CD4-positive, alpha-beta T cell (primary cell): ENCODE data around the gene MRAP. TPM values are rescaled to one million over a fixed set of nuclear protein-coding genes. Genes with fewer than 3 reads are reported as not detected.

Experiments
- ATAC-seq: fragments of 200-7000 bp; cut with Tn5 transposase; one replicate; pipeline ENCODE4 v1.10.0; 2022; ENCODE audit warnings: mild to moderate bottlenecking; ENCODE audit not compliant: poor library complexity
- CTCF ChIA-PET: fragments of 350-600 bp; sonication (Branson Sonifier 250); formaldehyde crosslinking; loops from one replicate; lab custom pipeline; 2021; ENCODE audit warnings: antibody characterized with exemption, inconsistent platforms; lab: Charles Lee
- POLR2A ChIA-PET: fragments of 350-600 bp; sonication (Branson Sonifier 250); formaldehyde crosslinking; loops from one replicate; lab custom pipeline; 2021; ENCODE audit warnings: antibody characterized with exemption, inconsistent platforms; lab: Charles Lee
- DNase-seq, 14 experiments: peaks; one replicate each; pipeline ENCODE4 v3.0.0-alpha.2; 2013 to 2020; ENCODE audit warnings: mixed read lengths in 2 of 14
- H3K27ac ChIP-seq, 2 donors: one replicate each; pipeline versions ENCODE4 v1.5.1 to v1.7.0; 2013; ENCODE audit warnings: low read length in 2 of 2, low read depth in 1 of 2, mild to moderate bottlenecking in 1 of 2
- H3K27me3 ChIP-seq, 2 experiments: 1 replicate in 1 of 2; 2 replicates in 1 of 2; pipeline versions ENCODE4 v1.6.1 to v1.7.0; 2013; ENCODE audit warnings: low read length in 2 of 2, control low read depth in 1 of 2, mild to moderate bottlenecking in 1 of 2, moderate library complexity in 1 of 2; ENCODE audit not compliant: insufficient read depth in 2 of 2, control insufficient read depth in 1 of 2
- H3K36me3 ChIP-seq: one replicate; pipeline ENCODE4 v1.6.1; 2013; ENCODE audit warnings: low read length, control low read depth; ENCODE audit not compliant: insufficient read depth
- H3K4me1 ChIP-seq: one replicate; pipeline ENCODE4 v1.6.1; 2013; ENCODE audit warnings: low read length, control low read depth; ENCODE audit not compliant: insufficient read depth
- H3K4me3 ChIP-seq: one replicate; pipeline ENCODE4 v1.5.1; 2013; ENCODE audit warnings: mild to moderate bottlenecking, low read length, moderate library complexity
- H3K9me3 ChIP-seq, 2 experiments: 1 replicate in 1 of 2; 2 replicates in 1 of 2; pipeline versions ENCODE4 v1.6.1 to v1.7.0; 2013; ENCODE audit warnings: low read length in 2 of 2, mild to moderate bottlenecking in 2 of 2, control low read depth in 1 of 2, moderate library complexity in 1 of 2; ENCODE audit not compliant: control insufficient read depth in 1 of 2, insufficient read depth in 1 of 2
- H3K27ac Mint-ChIP-seq: one replicate; pipeline ENCODE4 v1.8.0; 2020; ENCODE audit warnings: mixed read lengths
- H3K27me3 Mint-ChIP-seq: one replicate; pipeline ENCODE4 v1.8.0; 2021; ENCODE audit warnings: mixed read lengths
- H3K36me3 Mint-ChIP-seq: one replicate; pipeline ENCODE4 v1.8.0; 2021; ENCODE audit warnings: low read depth, mixed read lengths
- H3K4me1 Mint-ChIP-seq: one replicate; pipeline ENCODE4 v1.8.0; 2021; ENCODE audit warnings: low read depth, mixed read lengths
- H3K4me3 Mint-ChIP-seq: one replicate; pipeline ENCODE4 v1.8.0; 2020; ENCODE audit warnings: mild to moderate bottlenecking, mixed read lengths
- H3K9me3 Mint-ChIP-seq: one replicate; pipeline ENCODE4 v1.8.0; 2020; ENCODE audit warnings: mixed read lengths
- intact Hi-C, 2 experiments: fragments of 100-400 bp; cut with DNase I in 1 of 2; cut with micrococcal nuclease in 1 of 2; formaldehyde crosslinking; loops; one replicate each; pipeline versions ENCODE4 v1.15.1 to v1.9.0; 2023 to 2025; cut with DNase I, micrococcal nuclease
- total RNA-seq, 174 experiments: library from RNA in 2 of 174; stranded (reverse) in 2 of 174; gene quantifications; one replicate each; pipeline ENCODE4 v1.2.3 and lab custom pipeline; 2021 to 2026
- TF ChIP-seq, protein P1 (sequence below): fragments of 200-600 bp; IDR thresholded peaks from one replicate; pipeline ENCODE4 v1.8.0; 2022; ENCODE audit warnings: antibody characterized with exemption, mild to moderate bottlenecking

The MRAP gene
- total RNA-seq, 2 experiments from 2014 or later: not detected

DNA sequence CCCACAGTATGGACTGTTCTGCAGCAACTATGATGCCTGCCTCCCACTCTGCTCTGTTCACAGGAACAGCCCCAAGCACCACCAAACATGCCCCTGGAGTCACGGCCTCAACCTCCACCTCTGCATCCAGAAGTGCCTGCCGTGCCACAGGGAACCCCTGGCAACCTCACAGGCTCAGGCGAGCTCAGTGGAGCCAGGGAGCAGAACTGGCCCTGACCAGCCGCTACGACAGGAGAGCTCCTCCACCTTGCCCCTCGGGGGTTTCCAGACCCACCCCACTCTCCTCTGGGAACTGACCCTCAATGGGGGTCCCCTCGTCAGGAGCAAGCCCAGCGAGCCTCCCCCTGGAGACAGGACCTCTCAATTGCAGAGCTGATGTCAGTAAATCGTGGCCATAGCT is 13.0 kb downstream of the MRAP start:
- POLR2A ChIA-PET: no interaction called here

DNA sequence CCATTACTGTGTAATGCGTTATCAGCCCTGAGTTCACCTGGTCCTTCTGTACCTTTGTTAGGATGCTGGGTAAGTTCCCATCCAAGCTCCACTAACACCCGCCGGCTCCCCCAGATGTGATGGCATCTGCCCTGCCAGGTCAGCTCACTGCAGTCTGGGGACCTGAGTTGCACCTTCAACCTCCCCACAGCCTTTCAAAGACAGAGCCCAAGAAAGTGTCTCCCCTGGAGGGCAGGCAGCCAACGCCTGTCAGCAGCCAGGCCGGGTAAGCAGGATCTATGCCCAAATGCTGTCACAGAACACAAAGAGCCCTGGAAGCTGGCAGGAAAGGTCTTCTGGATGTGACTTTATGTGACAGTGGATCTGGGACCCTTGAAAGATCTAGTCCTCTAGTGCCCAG is 13.7 kb downstream of the MRAP start:
- no peak overlapping the region for H3K4me3 Mint-ChIP-seq
- H3K36me3 Mint-ChIP-seq: peaks cover 57% of the 10 kb centered on the region
- no peaks in the 10 kb centered on the region for H3K27me3 Mint-ChIP-seq
- no peak for DNase-seq
- intact Hi-C loops: no loop called here
- Histone ChIP-seq H3K27ac (no peak overlapping the region), H3K4me1 (no peaks in the 10 kb centered on the region), H3K9me3 (no peaks in the 10 kb centered on the region), H3K36me3 (peaks cover 37% of the 10 kb centered on the region), H3K4me3 (no peak overlapping the region), H3K27me3 (no peaks in the 10 kb centered on the region)
- no peak for ATAC-seq
- CTCF ChIA-PET: no interaction called here
- TF ChIP-seq, protein P1, sequence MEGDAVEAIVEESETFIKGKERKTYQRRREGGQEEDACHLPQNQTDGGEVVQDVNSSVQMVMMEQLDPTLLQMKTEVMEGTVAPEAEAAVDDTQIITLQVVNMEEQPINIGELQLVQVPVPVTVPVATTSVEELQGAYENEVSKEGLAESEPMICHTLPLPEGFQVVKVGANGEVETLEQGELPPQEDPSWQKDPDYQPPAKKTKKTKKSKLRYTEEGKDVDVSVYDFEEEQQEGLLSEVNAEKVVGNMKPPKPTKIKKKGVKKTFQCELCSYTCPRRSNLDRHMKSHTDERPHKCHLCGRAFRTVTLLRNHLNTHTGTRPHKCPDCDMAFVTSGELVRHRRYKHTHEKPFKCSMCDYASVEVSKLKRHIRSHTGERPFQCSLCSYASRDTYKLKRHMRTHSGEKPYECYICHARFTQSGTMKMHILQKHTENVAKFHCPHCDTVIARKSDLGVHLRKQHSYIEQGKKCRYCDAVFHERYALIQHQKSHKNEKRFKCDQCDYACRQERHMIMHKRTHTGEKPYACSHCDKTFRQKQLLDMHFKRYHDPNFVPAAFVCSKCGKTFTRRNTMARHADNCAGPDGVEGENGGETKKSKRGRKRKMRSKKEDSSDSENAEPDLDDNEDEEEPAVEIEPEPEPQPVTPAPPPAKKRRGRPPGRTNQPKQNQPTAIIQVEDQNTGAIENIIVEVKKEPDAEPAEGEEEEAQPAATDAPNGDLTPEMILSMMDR: no peak
- POLR2A ChIA-PET: no interaction called here
- no peak overlapping the region for H3K27ac Mint-ChIP-seq
- H3K9me3 Mint-ChIP-seq: no peaks in the 10 kb centered on the region
- no peaks in the 10 kb centered on the region for H3K4me1 Mint-ChIP-seq

More for the DNA sequence above, 13.0 kb downstream of the MRAP start:
- no peaks in the 10 kb centered on the region for H3K4me1 ChIP-seq
- TF ChIP-seq, protein P1: no peak
- H3K4me3 ChIP-seq: no peak overlapping the region
- DNase-seq (no peak), ATAC-seq (no peak)
- H3K27me3 Mint-ChIP-seq: no peaks in the 10 kb centered on the region
- no peaks in the 10 kb centered on the region for H3K9me3 ChIP-seq
- H3K27me3 ChIP-seq: no peaks in the 10 kb centered on the region
- intact Hi-C loops: no loop called here
- CTCF ChIA-PET: no interaction called here
- H3K36me3 ChIP-seq: peaks cover 31% of the 10 kb centered on the region
- H3K4me1 Mint-ChIP-seq: no peaks in the 10 kb centered on the region
- no peak overlapping the region for H3K27ac Mint-ChIP-seq
- H3K9me3 Mint-ChIP-seq: no peaks in the 10 kb centered on the region
- H3K36me3 Mint-ChIP-seq: peaks cover 51% of the 10 kb centered on the region
- H3K27ac ChIP-seq: no peak overlapping the region
- no peak overlapping the region for H3K4me3 Mint-ChIP-seq

DNA sequence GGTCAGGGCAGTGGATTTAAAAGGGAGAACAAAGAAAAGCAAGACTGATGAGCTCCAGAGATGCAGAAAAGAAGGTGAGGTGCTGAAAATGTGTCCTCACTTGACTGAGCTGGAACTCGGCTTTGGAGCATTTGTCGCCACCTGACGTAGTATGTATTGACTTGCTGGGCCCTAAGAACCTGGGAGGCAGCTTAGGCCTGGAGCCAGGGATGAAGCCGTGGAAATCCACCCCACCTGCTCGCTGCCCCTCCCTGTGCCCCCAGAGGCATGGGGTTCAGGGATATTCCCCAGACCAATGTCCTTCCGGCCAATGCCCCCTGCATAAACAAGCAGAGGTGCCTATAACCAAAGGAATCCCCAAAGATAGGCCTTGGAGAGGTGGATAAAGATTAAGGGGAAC is 14.3 kb downstream of the MRAP start:
- H3K27me3 ChIP-seq: no peaks in the 10 kb centered on the region
- H3K4me1 ChIP-seq: no peaks in the 10 kb centered on the region
- Mint-ChIP-seq H3K36me3 (peaks cover 62% of the 10 kb centered on the region), H3K4me1 (no peaks in the 10 kb centered on the region), H3K27me3 (no peaks in the 10 kb centered on the region), H3K9me3 (no peaks in the 10 kb centered on the region), H3K4me3 (no peak overlapping the region), H3K27ac (no peak overlapping the region)
- ChIA-PET CTCF (no interaction called here), POLR2A (no interaction called here)
- peaks cover 44% of the 10 kb centered on the region for H3K36me3 ChIP-seq
- H3K27ac ChIP-seq: no peak overlapping the region
- no peak for DNase-seq
- H3K9me3 ChIP-seq: no peaks in the 10 kb centered on the region
- no peak overlapping the region for H3K4me3 ChIP-seq
- ATAC-seq: no peak
- TF ChIP-seq, protein P1: no peak
- intact Hi-C loops: no loop called here
